Esophagus muscularis mucosa (tissue), 3 donors: ENCODE data around the gene NEK7.

Source experiments
- POLR2AphosphoS5 ChIP-seq, 2 donors: sonication (generic); formaldehyde crosslinking; IDR thresholded peaks; one replicate each; pipeline ENCODE4 v1.6.1; 2017; ENCODE audit warnings: antibody characterized with exemption in 2 of 2
- TF ChIP-seq, protein P1 (sequence below), 3 experiments: fragments of 200-600 bp in 2 of 3; fragments of 450-650 bp in 1 of 3; sonication (generic) in 2 of 3; IDR thresholded peaks; one replicate each; pipeline ENCODE4 v1.5.1; 2017 to 2019; ENCODE audit warnings: antibody characterized with exemption in 3 of 3, mild to moderate bottlenecking in 2 of 3, moderate library complexity in 1 of 3

GRCh38 chr1:198232378-198232777 is 75.6 kb downstream of the NEK7 start:
- TF ChIP-seq, protein P1, sequence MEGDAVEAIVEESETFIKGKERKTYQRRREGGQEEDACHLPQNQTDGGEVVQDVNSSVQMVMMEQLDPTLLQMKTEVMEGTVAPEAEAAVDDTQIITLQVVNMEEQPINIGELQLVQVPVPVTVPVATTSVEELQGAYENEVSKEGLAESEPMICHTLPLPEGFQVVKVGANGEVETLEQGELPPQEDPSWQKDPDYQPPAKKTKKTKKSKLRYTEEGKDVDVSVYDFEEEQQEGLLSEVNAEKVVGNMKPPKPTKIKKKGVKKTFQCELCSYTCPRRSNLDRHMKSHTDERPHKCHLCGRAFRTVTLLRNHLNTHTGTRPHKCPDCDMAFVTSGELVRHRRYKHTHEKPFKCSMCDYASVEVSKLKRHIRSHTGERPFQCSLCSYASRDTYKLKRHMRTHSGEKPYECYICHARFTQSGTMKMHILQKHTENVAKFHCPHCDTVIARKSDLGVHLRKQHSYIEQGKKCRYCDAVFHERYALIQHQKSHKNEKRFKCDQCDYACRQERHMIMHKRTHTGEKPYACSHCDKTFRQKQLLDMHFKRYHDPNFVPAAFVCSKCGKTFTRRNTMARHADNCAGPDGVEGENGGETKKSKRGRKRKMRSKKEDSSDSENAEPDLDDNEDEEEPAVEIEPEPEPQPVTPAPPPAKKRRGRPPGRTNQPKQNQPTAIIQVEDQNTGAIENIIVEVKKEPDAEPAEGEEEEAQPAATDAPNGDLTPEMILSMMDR (IDR thresholded peaks at IDR 0.05), result no peak
- TF ChIP-seq POLR2AphosphoS5 (IDR thresholded peaks at IDR 0.05), result no peak
